HCT116 (cell line): Measurements from ENCODE around the gene PPP2R5A. TPM values are rescaled to one million over a fixed set of nuclear protein-coding genes. Genes with fewer than 3 reads are reported as not detected.

Experiments used
- ATAC-seq: fragments of 200-7000 bp; cut with Tn5 transposase; 2 replicates; pipeline ENCODE4 v1.9.1; 2020; ENCODE audit warnings: mild to moderate bottlenecking, moderate library complexity
- BruUV-seq: library from RNA; stranded (reverse); fragments of 400-500 nt; replicated peaks from 2 replicates; lab custom pipeline; 2021; lab: Mats Ljungman, UMichigan
- CTCF ChIA-PET: fragments of 300-600 bp; sonication (Branson Sonifier 250); formaldehyde crosslinking; loops from one replicate; lab custom pipeline; 2021; ENCODE audit warnings: antibody characterized with exemption; lab: Charles Lee
- POLR2A ChIA-PET: fragments of 300-600, 350-600 bp; sonication (Branson Sonifier 250); formaldehyde crosslinking; loops from one replicate; lab custom pipeline; 2021; ENCODE audit warnings: antibody characterized with exemption; lab: Charles Lee
- RAD21 ChIA-PET, 2 experiments: fragments of 300-600 bp; sonication (Branson Sonifier 250); formaldehyde crosslinking; loops; one replicate each; lab custom pipeline; 2023; ENCODE audit warnings: low total read pairs in 2 of 2; ENCODE audit not compliant: uncharacterized antibody in 2 of 2, unreplicated experiment in 2 of 2, low non-redundant PET in 1 of 2; lab: Charles Lee
- DNase-seq: peaks from one replicate; pipeline ENCODE4 v3.0.0-alpha.2; 2010; ENCODE audit warnings: low read depth, low spot score
- H2AFZ ChIP-seq: fragments of 200-600 bp; shearing (Covaris generic), sonication (generic); 2 replicates; pipeline ENCODE4 v1.6.1; 2017; ENCODE audit warnings: low read depth, mixed run types, mixed read lengths, antibody characterized with exemption, low read length; ENCODE audit not compliant: poor library complexity, severe bottlenecking
- H3K27ac ChIP-seq: 2 replicates; pipeline ENCODE4 v1.5.1; 2012; ENCODE audit warnings: low read depth, low read length
- H3K27me3 ChIP-seq: fragments of 200-600 bp; sonication (generic); 2 replicates; pipeline ENCODE4 v1.6.1; 2016; ENCODE audit warnings: mixed run types, low read length, mixed read lengths; ENCODE audit not compliant: insufficient read depth
- H3K36me3 ChIP-seq, 2 experiments: fragments of 200-500 bp in 1 of 2; fragments of 200-600 bp in 1 of 2; sonication (Bioruptor generic) in 1 of 2; sonication (generic) in 1 of 2; 2 replicates each; pipeline versions ENCODE4 v1.5.1 to v1.6.1; 2014 to 2016; ENCODE audit warnings: low read length in 2 of 2, inconsistent platforms in 1 of 2, mixed read lengths in 1 of 2, mixed run types in 1 of 2; ENCODE audit not compliant: insufficient read depth in 2 of 2, control insufficient read depth in 1 of 2
- H3K4me1 ChIP-seq, 2 experiments: fragments of 200-600 bp in 1 of 2; sonication (generic) in 1 of 2; 2 replicates each; pipeline versions ENCODE4 v1.5.1 to v1.6.1; 2012 to 2017; ENCODE audit warnings: low read length in 2 of 2, inconsistent platforms in 1 of 2, mild to moderate bottlenecking in 1 of 2, mixed read lengths in 1 of 2, mixed run types in 1 of 2, moderate library complexity in 1 of 2; ENCODE audit not compliant: insufficient read depth in 2 of 2, control insufficient read depth in 1 of 2
- H3K4me2 ChIP-seq: fragments of 200-600 bp; sonication (generic); 2 replicates; pipeline ENCODE4 v1.6.1; 2017; ENCODE audit warnings: mixed run types, low read length, mixed read lengths
- H3K4me3 ChIP-seq, 2 experiments: fragments of 200-600 bp in 1 of 2; sonication (generic) in 1 of 2; replicated peaks in 1 of 2; 2 replicates each; pipeline ENCODE4 v1.5.1; 2011 to 2016; ENCODE audit warnings: low read length in 2 of 2, control low read depth in 1 of 2, low read depth in 1 of 2, mild to moderate bottlenecking in 1 of 2, mixed read lengths in 1 of 2, mixed run types in 1 of 2
- H3K79me2 ChIP-seq: fragments of 200-600 bp; sonication (generic); 2 replicates; pipeline ENCODE4 v1.6.1; 2017; ENCODE audit warnings: mild to moderate bottlenecking, mixed run types, low read length, moderate library complexity, mixed read lengths; ENCODE audit not compliant: insufficient read depth
- H3K9ac ChIP-seq: fragments of 200-600 bp; sonication (generic); 2 replicates; pipeline ENCODE4 v1.6.1; 2016; ENCODE audit warnings: low read length, mixed read lengths
- H3K9me2 ChIP-seq: fragments of 200-600 bp; sonication (generic), shearing (Covaris generic); 2 replicates; pipeline ENCODE4 v1.6.1; 2017; ENCODE audit warnings: mixed run types, mild to moderate bottlenecking, moderate library complexity; ENCODE audit not compliant: insufficient read depth
- H3K9me3 ChIP-seq, 2 experiments: fragments of 200-500 bp in 1 of 2; fragments of 200-600 bp in 1 of 2; sonication (Bioruptor generic) in 1 of 2; sonication (generic) in 1 of 2; 2 replicates each; pipeline ENCODE4 v1.6.1; 2014 to 2017; ENCODE audit warnings: low read length in 2 of 2, mixed read lengths in 2 of 2, inconsistent platforms in 1 of 2, low read depth in 1 of 2, mild to moderate bottlenecking in 1 of 2, mixed run types in 1 of 2, moderate library complexity in 1 of 2; ENCODE audit not compliant: control insufficient read depth in 1 of 2, insufficient read depth in 1 of 2
- H4K20me1 ChIP-seq: fragments of 200-600 bp; sonication (generic), shearing (Covaris generic); 2 replicates; pipeline ENCODE4 v1.6.1; 2017; ENCODE audit warnings: mixed run types, mild to moderate bottlenecking, moderate library complexity; ENCODE audit not compliant: insufficient read depth
- CEBPB ChIP-seq: IDR thresholded peaks from 2 replicates; pipeline ENCODE4 v1.6.1; 2012; ENCODE audit warnings: low read depth
- CTCF ChIP-seq, 3 experiments: fragments of 200-600 bp in 1 of 3; sonication (generic) in 1 of 3; IDR thresholded peaks in 2 of 3; conservative IDR thresholded peaks in 1 of 3; 2 replicates each; pipeline ENCODE4 v1.5.1; 2012 to 2017; ENCODE audit warnings: low read depth in 2 of 3, low read length in 2 of 3, antibody characterized with exemption in 1 of 3, borderline replicate concordance in 1 of 3, control low read depth in 1 of 3, mild to moderate bottlenecking in 1 of 3, mixed read lengths in 1 of 3, mixed run types in 1 of 3, moderate library complexity in 1 of 3; ENCODE audit not compliant: insufficient read depth in 1 of 3
- ELF1 ChIP-seq: IDR thresholded peaks from 2 replicates; pipeline ENCODE4 v1.6.1; 2012; ENCODE audit warnings: low read depth, borderline replicate concordance
- EZH2 ChIP-seq: fragments of 200-600 bp; sonication (generic); IDR thresholded peaks from 2 replicates; pipeline ENCODE4 v1.6.1; 2017; ENCODE audit warnings: antibody characterized with exemption, mixed run types
- MAX ChIP-seq: IDR thresholded peaks from 2 replicates; pipeline ENCODE4 v1.6.1; 2012
- POLR2A ChIP-seq: IDR thresholded peaks from 2 replicates; pipeline ENCODE4 v1.7.0; 2011; ENCODE audit warnings: borderline replicate concordance; ENCODE audit not compliant: insufficient read depth, insufficient read length; ENCODE audit errors: extremely low read depth
- REST ChIP-seq: IDR thresholded peaks from 2 replicates; pipeline ENCODE4 v1.6.1; 2012; ENCODE audit warnings: low read depth
- SIN3A ChIP-seq: IDR thresholded peaks from 2 replicates; pipeline ENCODE4 v1.6.1; 2012; ENCODE audit warnings: low read depth
- SP1 ChIP-seq: IDR thresholded peaks from 2 replicates; pipeline ENCODE4 v1.6.1; 2012; ENCODE audit warnings: low read depth
- ZFX ChIP-seq: fragments of 450-650 bp; IDR thresholded peaks from 2 replicates; pipeline ENCODE4 v1.6.1; 2017
- intact Hi-C: fragments of 100-400 bp; cut with micrococcal nuclease; formaldehyde crosslinking; loops from 2 replicates; pipeline ENCODE4 v1.10.0; 2022
- total RNA-seq: library from RNA; stranded (reverse); gene quantifications from one replicate; pipeline ENCODE4 v1.2.1, GENCODE V29; 2021; ENCODE audit not compliant: unreplicated experiment

PPP2R5A gene
- total RNA-seq, 1 experiment from 2014 or later = 33.1 TPM

GRCh38 chr1:212267017-212267416 lies 18.2 kb upstream of the PPP2R5A start (continued):
- no peak for TF ChIP-seq CTCF (IDR thresholded peaks at IDR 0.05 in 2 of 3, conservative IDR thresholded peaks at IDR 0.05 in 1 of 3; ENCODE audit: borderline replicate concordance in 1 of 3, insufficient read depth in 1 of 3, low read depth in 2 of 3, low read length in 2 of 3)
- no peak for TF ChIP-seq ELF1
- no peak for TF ChIP-seq EZH2
- TF ChIP-seq MAX = no peak
- TF ChIP-seq CEBPB = no peak

GRCh38 chr1:212267460-212267859 lies 17.8 kb upstream of the PPP2R5A start:
- no peaks in the 10 kb centered on the region; the same call in 1 of the 2 replicates for H3K27me3 ChIP-seq
- H3K79me2 ChIP-seq = no peaks in the 10 kb centered on the region
- no peak overlapping the region for H2AFZ ChIP-seq
- no peaks in the 10 kb centered on the region for H3K9me2 ChIP-seq
- H3K4me2 ChIP-seq = no peak overlapping the region
- H3K9ac ChIP-seq = no peak overlapping the region
- H3K36me3 ChIP-seq = no peaks in the 10 kb centered on the region
- intact Hi-C loops = no loop called here
- H3K9me3 ChIP-seq = no peaks in the 10 kb centered on the region
- H3K4me3 ChIP-seq = no peak overlapping the region
- RAD21 ChIA-PET = no interaction called here
- no peaks in the 10 kb centered on the region; the same call in 1 of the 2 replicates for H4K20me1 ChIP-seq
- TF ChIP-seq CTCF (IDR thresholded peaks at IDR 0.05 in 2 of 3, conservative IDR thresholded peaks at IDR 0.05 in 1 of 3; ENCODE audit: borderline replicate concordance in 1 of 3, insufficient read depth in 1 of 3, low read depth in 2 of 3, low read length in 2 of 3) (no peak), SIN3A (no peak), ZFX (no peak), REST (no peak), ELF1 (no peak), POLR2A (no peak), SP1 (no peak)
- H3K4me1 ChIP-seq = no peaks in the 10 kb centered on the region
- no TSS peak for BruUV-seq
- CTCF ChIA-PET = no interaction called here
- ATAC-seq = no peak
- H3K27ac ChIP-seq = no peak overlapping the region
- POLR2A ChIA-PET = no interaction called here
- DNase-seq = no peak
